GM19395 (cell line): ENCODE data around the gene CEP135.
"Not testable (repeated sequence)": the region's sequence is repeated elsewhere in the genome, so short reads cannot be mapped to it uniquely, and the experiment has no call there.

ENCODE experiments used
- ATAC-seq: cut with Tn5 transposase; IDR thresholded peaks from one replicate; pipeline ENCODE4 v1.9.1; 2021; ENCODE audit warnings: mild to moderate bottlenecking, moderate library complexity; ENCODE audit not compliant: unreplicated experiment

CEP135 gene

DNA sequence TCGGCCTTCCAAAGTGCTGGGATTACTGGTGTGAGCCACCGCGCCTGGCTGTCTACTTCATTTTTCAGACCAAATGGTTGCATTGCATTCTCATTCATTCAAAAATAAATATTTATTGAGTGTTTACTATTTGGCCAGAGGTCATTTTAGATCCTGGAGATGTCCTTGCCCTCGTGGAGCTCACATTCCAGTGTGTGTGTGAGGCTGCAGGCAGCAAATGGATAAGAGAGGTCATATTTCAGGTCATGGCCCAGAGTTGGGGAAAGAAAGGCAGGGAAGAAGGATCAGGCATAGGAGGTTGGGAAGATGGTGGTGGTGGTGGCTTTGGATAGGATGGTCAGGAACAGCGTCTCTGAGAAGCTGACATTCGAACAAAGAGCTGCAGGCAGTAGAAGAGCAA is 119.1 kb downstream of the CEP135 start:
- ATAC-seq: no peak

DNA sequence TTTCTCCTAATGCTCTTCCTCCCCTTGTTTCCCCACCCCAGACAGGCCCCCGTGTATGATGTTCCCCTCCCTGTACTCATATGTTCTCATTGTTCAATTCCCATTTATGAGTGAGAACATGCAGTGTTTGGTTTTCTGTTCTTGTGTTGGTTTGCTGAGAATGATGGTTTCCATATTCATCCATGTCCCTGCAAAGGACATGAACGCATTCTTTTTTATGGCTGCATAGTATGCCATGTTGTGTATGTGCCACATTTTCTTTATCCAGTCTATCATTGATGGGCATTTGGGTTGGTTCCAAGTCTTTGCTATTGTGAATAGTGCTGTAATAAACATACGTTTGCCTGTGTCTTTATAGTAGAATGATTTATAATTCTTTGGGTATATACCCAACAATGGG is 124.0 kb downstream of the CEP135 start:
- ATAC-seq: not testable (repeated sequence)

DNA sequence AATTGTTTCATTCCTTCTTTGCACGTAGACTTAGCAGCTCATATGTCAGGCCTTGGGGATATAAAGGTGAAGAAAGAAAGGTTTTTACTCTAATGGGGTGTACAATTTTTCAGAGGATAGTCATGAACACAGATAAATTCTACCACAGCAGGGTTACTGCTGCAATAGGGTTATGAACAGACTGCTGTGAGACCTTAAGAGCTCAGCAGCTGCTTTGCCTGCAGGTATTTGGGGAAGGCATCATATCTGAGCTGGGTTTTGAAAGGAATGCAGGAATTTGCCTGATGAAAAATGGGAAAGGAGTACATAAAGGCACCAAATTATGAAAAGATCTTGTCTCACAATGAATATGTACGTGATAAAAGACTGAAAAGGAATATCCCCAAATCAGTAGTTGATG is 128.9 kb downstream of the CEP135 start:
- ATAC-seq: no peak

GRCh38 chr4:56078866-56079265 is 130.1 kb downstream of the CEP135 start:
- no peak for ATAC-seq

GRCh38 chr4:56080384-56080783 is 131.6 kb downstream of the CEP135 start:
- ATAC-seq: no peak

GRCh38 chr4:56082829-56083228 is 134.1 kb downstream of the CEP135 start:
- ATAC-seq: no peak
